Measurements from ENCODE around the gene EPC2.

EPC2 gene

GRCh38 chr2:148634749-148635148 is 9.8 kb upstream of the EPC2 start:
- H3K4me3 ChIP-seq (ENCODE audit: low read length, poor library complexity, severe bottlenecking): no peak overlapping the region
- H3K9me2 ChIP-seq (replicated peaks; ENCODE audit: low read depth, low read length): no peaks in the 10 kb centered on the region
- H3K9ac ChIP-seq (ENCODE audit: low read depth, low read length, poor library complexity, severe bottlenecking): no peak overlapping the region
- H3K36me3 ChIP-seq (ENCODE audit: insufficient read depth, low read length): no peaks in the 10 kb centered on the region
- no peak overlapping the region for H3K4me2 ChIP-seq (ENCODE audit: low read depth, low read length, poor library complexity, severe bottlenecking)
- H3K79me2 ChIP-seq (ENCODE audit: insufficient read depth, low read length): no peaks in the 10 kb centered on the region
- no peaks in the 10 kb centered on the region for H4K20me1 ChIP-seq (ENCODE audit: insufficient read depth, low read length, poor library complexity, severe bottlenecking)
- no peaks in the 10 kb centered on the region for H3K9me3 ChIP-seq (ENCODE audit: insufficient read depth, low read depth, low read length)
- H3K27me3 ChIP-seq (ENCODE audit: insufficient read depth, low read length, poor library complexity, severe bottlenecking): no peaks in the 10 kb centered on the region
- TF ChIP-seq EZH2phosphoT487 (IDR thresholded peaks at IDR 0.05; ENCODE audit: borderline replicate concordance): no peak
- TF ChIP-seq CTCF (conservative IDR thresholded peaks at IDR 0.05; ENCODE audit: low read length): no peak
- peaks cover 7% of the 10 kb centered on the region for H3K4me1 ChIP-seq (ENCODE audit: insufficient read depth, low read length, poor library complexity, severe bottlenecking)
- no peak overlapping the region for H2AFZ ChIP-seq (ENCODE audit: low read length)
- H3F3A ChIP-seq (ENCODE audit: low read depth): no peaks in the 10 kb centered on the region

GRCh38 chr2:148638543-148638942 is 6.0 kb upstream of the EPC2 start:
- Histone ChIP-seq H3K9ac (ENCODE audit: low read depth, low read length, poor library complexity, severe bottlenecking) (no peak overlapping the region), H4K20me1 (ENCODE audit: insufficient read depth, low read length, poor library complexity, severe bottlenecking) (no peaks in the 10 kb centered on the region), H3K4me1 (ENCODE audit: insufficient read depth, low read length, poor library complexity, severe bottlenecking) (peaks cover 6% of the 10 kb centered on the region), H3F3A (ENCODE audit: low read depth) (no peaks in the 10 kb centered on the region), H2AFZ (ENCODE audit: low read length) (no peak overlapping the region), H3K27me3 (ENCODE audit: insufficient read depth, low read length, poor library complexity, severe bottlenecking) (no peaks in the 10 kb centered on the region), H3K4me2 (ENCODE audit: low read depth, low read length, poor library complexity, severe bottlenecking) (no peak overlapping the region), H3K9me2 (replicated peaks; ENCODE audit: low read depth, low read length) (no peaks in the 10 kb centered on the region), H3K36me3 (ENCODE audit: insufficient read depth, low read length) (no peaks in the 10 kb centered on the region), H3K79me2 (ENCODE audit: insufficient read depth, low read length) (no peaks in the 10 kb centered on the region), H3K4me3 (ENCODE audit: low read length, poor library complexity, severe bottlenecking) (no peak overlapping the region), H3K9me3 (ENCODE audit: insufficient read depth, low read depth, low read length) (no peaks in the 10 kb centered on the region)
- no peak for TF ChIP-seq EZH2phosphoT487 (IDR thresholded peaks at IDR 0.05; ENCODE audit: borderline replicate concordance)
- TF ChIP-seq CTCF (conservative IDR thresholded peaks at IDR 0.05; ENCODE audit: low read length): no peak

- no peak overlapping the region for H3K4me3 ChIP-seq (ENCODE audit: low read length, poor library complexity, severe bottlenecking)
- H3K4me1 ChIP-seq (ENCODE audit: insufficient read depth, low read length, poor library complexity, severe bottlenecking): peaks cover 12% of the 10 kb centered on the region
- no peak overlapping the region for H3K9ac ChIP-seq (ENCODE audit: low read depth, low read length, poor library complexity, severe bottlenecking)
- TF ChIP-seq CTCF (conservative IDR thresholded peaks at IDR 0.05; ENCODE audit: low read length) (no peak), EZH2phosphoT487 (IDR thresholded peaks at IDR 0.05; ENCODE audit: borderline replicate concordance) (no peak)
- peaks cover 5% of the 10 kb centered on the region for H4K20me1 ChIP-seq (ENCODE audit: insufficient read depth, low read length, poor library complexity, severe bottlenecking)
- no peak overlapping the region for H3K4me2 ChIP-seq (ENCODE audit: low read depth, low read length, poor library complexity, severe bottlenecking)
- H3K36me3 ChIP-seq (ENCODE audit: insufficient read depth, low read length): no peaks in the 10 kb centered on the region
- peaks cover 5% of the 10 kb centered on the region for H3K79me2 ChIP-seq (ENCODE audit: insufficient read depth, low read length)
- H3F3A ChIP-seq (ENCODE audit: low read depth): no peaks in the 10 kb centered on the region
- H3K9me2 ChIP-seq (replicated peaks; ENCODE audit: low read depth, low read length): no peaks in the 10 kb centered on the region
- no peak overlapping the region for H2AFZ ChIP-seq (ENCODE audit: low read length)
- H3K9me3 ChIP-seq (ENCODE audit: insufficient read depth, low read depth, low read length): no peaks in the 10 kb centered on the region
- no peaks in the 10 kb centered on the region for H3K27me3 ChIP-seq (ENCODE audit: insufficient read depth, low read length, poor library complexity, severe bottlenecking)
Measured at GRCh38 chr2:148640767-148641166, 3.8 kb upstream of the EPC2 start.
